Retinal pigment epithelial cell (primary cell): ENCODE measurements around the gene ACOX3.
A peak's percentile ranks its signal among the peaks of the same experiment; 100 is the strongest.

ENCODE experiments used
- DNase-seq: peaks from one replicate; pipeline ENCODE4 v3.0.0-alpha.2; 2010; ENCODE audit warnings: low read depth
- H3K4me3 ChIP-seq: 2 replicates; pipeline ENCODE4 v1.5.1; 2011; ENCODE audit warnings: mild to moderate bottlenecking, low read length, control low read depth, moderate library complexity
- TF ChIP-seq, protein P1 (sequence below): conservative IDR thresholded peaks from 2 replicates; pipeline ENCODE4 v1.5.1; 2011; ENCODE audit warnings: low read depth, low read length, control low read depth, inconsistent platforms

The ACOX3 gene

DNA sequence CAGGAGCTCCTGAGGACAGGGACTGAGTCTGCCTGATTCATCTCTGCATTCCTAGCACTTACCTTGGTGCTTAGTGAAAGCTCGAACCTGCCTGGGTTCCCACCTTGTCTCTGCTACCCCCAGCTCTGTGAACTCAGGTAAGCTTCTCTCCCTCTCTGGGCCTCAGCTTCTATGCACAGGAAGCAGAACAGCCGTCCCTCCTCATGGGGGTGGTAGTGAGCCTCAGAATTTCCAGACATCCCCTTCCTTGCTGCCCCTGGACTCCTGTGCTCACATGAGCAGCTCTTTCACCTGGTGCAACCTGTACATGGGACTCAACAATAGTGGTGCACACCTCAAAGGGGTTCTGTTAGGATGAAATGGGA lies 120.2 kb downstream of the ACOX3 start:
- TF ChIP-seq, protein P1, sequence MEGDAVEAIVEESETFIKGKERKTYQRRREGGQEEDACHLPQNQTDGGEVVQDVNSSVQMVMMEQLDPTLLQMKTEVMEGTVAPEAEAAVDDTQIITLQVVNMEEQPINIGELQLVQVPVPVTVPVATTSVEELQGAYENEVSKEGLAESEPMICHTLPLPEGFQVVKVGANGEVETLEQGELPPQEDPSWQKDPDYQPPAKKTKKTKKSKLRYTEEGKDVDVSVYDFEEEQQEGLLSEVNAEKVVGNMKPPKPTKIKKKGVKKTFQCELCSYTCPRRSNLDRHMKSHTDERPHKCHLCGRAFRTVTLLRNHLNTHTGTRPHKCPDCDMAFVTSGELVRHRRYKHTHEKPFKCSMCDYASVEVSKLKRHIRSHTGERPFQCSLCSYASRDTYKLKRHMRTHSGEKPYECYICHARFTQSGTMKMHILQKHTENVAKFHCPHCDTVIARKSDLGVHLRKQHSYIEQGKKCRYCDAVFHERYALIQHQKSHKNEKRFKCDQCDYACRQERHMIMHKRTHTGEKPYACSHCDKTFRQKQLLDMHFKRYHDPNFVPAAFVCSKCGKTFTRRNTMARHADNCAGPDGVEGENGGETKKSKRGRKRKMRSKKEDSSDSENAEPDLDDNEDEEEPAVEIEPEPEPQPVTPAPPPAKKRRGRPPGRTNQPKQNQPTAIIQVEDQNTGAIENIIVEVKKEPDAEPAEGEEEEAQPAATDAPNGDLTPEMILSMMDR = peak; percentile 30
- no peak overlapping the region for H3K4me3 ChIP-seq
- no peak for DNase-seq

GRCh38 chr4:8319731-8320385 lies 120.7 kb downstream of the ACOX3 start:
- no peak for DNase-seq
- no peak overlapping the region for H3K4me3 ChIP-seq
- TF ChIP-seq, protein P1 = no peak

GRCh38 chr4:8319061-8319460 lies 121.5 kb downstream of the ACOX3 start:
- DNase-seq = no peak
- TF ChIP-seq, protein P1 = no peak
- no peak overlapping the region for H3K4me3 ChIP-seq

GRCh38 chr4:8318509-8318908 lies 122.0 kb downstream of the ACOX3 start:
- DNase-seq = no peak

DNA sequence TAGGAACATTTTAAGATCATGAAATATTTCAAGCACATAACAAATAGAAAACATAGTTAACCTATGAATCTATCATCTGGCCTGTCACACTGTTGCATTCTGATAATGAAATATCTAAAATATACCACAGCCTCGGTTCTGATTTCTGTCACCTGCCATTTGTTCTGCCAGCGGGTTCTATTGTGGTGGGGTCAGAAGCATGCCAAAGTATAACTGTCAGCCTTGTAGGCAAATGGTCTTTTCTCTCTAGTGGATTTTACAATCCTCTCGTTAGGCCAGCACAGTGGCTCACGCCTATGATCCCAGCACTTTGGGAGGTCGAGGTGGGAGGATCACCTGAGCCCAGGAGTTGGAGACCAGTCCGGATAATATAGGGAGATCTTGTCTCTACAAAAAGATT lies 123.0 kb downstream of the ACOX3 start:
- no peak for DNase-seq
- no peak overlapping the region for H3K4me3 ChIP-seq
- TF ChIP-seq, protein P1 = no peak

More at GRCh38 chr4:8318509-8318908, 122.0 kb downstream of the ACOX3 start:
- no peak overlapping the region for H3K4me3 ChIP-seq
- TF ChIP-seq, protein P1 = no peak

DNA sequence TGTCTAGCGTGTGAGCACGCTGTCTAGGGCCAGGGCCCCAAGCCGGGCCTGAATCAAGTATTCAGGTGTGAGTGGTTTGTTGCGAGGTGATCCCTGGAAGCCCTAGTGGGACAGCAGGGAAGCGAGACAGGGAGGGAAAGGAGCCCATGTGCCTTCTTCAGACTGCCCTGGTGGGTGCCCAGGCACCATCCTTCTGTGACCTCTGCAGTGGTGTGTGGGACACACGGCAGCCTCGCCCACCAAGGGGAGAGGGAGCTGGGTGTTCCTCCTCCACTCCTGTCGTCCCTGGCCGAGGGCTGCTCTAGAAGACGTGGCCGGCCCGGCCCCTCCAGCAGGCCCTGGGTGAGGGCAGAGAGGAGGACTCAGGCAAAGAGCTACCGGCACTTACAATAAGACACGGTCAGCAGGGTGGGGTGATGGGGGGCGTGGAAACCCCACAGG lies 123.6 kb downstream of the ACOX3 start:
- TF ChIP-seq, protein P1 = no peak
- no peak overlapping the region for H3K4me3 ChIP-seq
- no peak for DNase-seq
